Vagina (tissue), 2 donors: ENCODE data around the gene ATXN1.

Source experiments
- CTCF ChIP-seq, 3 experiments: fragments of 450-650 bp in 2 of 3; fragments of 200-600 bp in 1 of 3; sonication (generic) in 1 of 3; IDR thresholded peaks; one replicate each; pipeline ENCODE4 v1.5.1; 2017 to 2019; ENCODE audit warnings: antibody characterized with exemption in 3 of 3, mild to moderate bottlenecking in 2 of 3, moderate library complexity in 2 of 3
- POLR2A ChIP-seq, 2 donors: fragments of 450-650 bp; IDR thresholded peaks; one replicate each; pipeline ENCODE4 v1.6.1; 2017; ENCODE audit warnings: antibody characterized with exemption in 2 of 2, mild to moderate bottlenecking in 2 of 2, moderate library complexity in 2 of 2
- POLR2AphosphoS5 ChIP-seq, 2 donors: sonication (generic); formaldehyde crosslinking; IDR thresholded peaks; one replicate each; pipeline ENCODE4 v1.9.0; 2017; ENCODE audit warnings: antibody characterized with exemption in 2 of 2, mild to moderate bottlenecking in 2 of 2, low read depth in 1 of 2; ENCODE audit not compliant: insufficient read depth in 1 of 2

GRCh38 chr6:16578695-16579285, 182.5 kb downstream of the ATXN1 start:
- TF ChIP-seq CTCF (IDR thresholded peaks at IDR 0.05): no peak
- no peak for TF ChIP-seq POLR2AphosphoS5 (IDR thresholded peaks at IDR 0.05; ENCODE audit: insufficient read depth in 1 of 2, low read depth in 1 of 2)
- TF ChIP-seq POLR2A (IDR thresholded peaks at IDR 0.05): no peak
